GM18870 (cell line): ENCODE measurements around the gene CCNJL.
"Not testable (repeated sequence)": the region's sequence is repeated elsewhere in the genome, so short reads cannot be mapped to it uniquely, and the experiment has no call there.

Experiments
- ATAC-seq: cut with Tn5 transposase; IDR thresholded peaks from one replicate; pipeline ENCODE4 v1.9.1; 2021; ENCODE audit warnings: moderate library complexity; ENCODE audit not compliant: unreplicated experiment

The CCNJL gene

GRCh38 chr5:160263326-160263855 lies 49.0 kb downstream of the CCNJL start:
- no peak for ATAC-seq

GRCh38 chr5:160262151-160263074 lies 50.0 kb downstream of the CCNJL start:
- no peak for ATAC-seq

- ATAC-seq: peak; percentile 59
Measured at GRCh38 chr5:160260881-160261815, 51.2 kb downstream of the CCNJL start.

- no peak for ATAC-seq
Measured at GRCh38 chr5:160260006-160260775, 52.2 kb downstream of the CCNJL start.

GRCh38 chr5:160259341-160259740 lies 53.0 kb downstream of the CCNJL start:
- no peak for ATAC-seq

GRCh38 chr5:160254706-160255105 lies 57.7 kb downstream of the CCNJL start:
- ATAC-seq: no peak

GRCh38 chr5:160253441-160253840 lies 58.9 kb downstream of the CCNJL start:
- no peak for ATAC-seq

GRCh38 chr5:160252916-160253315 lies 59.4 kb downstream of the CCNJL start:
- no peak for ATAC-seq

- no peak for ATAC-seq
Measured at GRCh38 chr5:160251406-160252155, 60.8 kb downstream of the CCNJL start.

GRCh38 chr5:160250826-160251225 lies 61.5 kb downstream of the CCNJL start:
- ATAC-seq: no peak

- no peak for ATAC-seq
Measured at GRCh38 chr5:160250226-160250625, 62.1 kb downstream of the CCNJL start.

- ATAC-seq: not testable (repeated sequence)
Measured at GRCh38 chr5:160249570-160249969, 62.8 kb downstream of the CCNJL start.

- no peak for ATAC-seq
Measured at GRCh38 chr5:160245506-160246086, 66.8 kb downstream of the CCNJL start.

- no peak for ATAC-seq
Measured at GRCh38 chr5:160242145-160242544, 70.2 kb downstream of the CCNJL start.

GRCh38 chr5:160240350-160240749 lies 72.0 kb downstream of the CCNJL start:
- no peak for ATAC-seq

- no peak for ATAC-seq
Measured at GRCh38 chr5:160237571-160238093, 74.7 kb downstream of the CCNJL start.

GRCh38 chr5:160235731-160236130 lies 76.6 kb downstream of the CCNJL start:
- ATAC-seq: no peak

GRCh38 chr5:160233215-160233614 lies 79.1 kb downstream of the CCNJL start:
- no peak for ATAC-seq

GRCh38 chr5:160231783-160232342 lies 80.5 kb downstream of the CCNJL start:
- ATAC-seq: no peak
